ENCODE measurements around the gene CTCFL.

DNA sequence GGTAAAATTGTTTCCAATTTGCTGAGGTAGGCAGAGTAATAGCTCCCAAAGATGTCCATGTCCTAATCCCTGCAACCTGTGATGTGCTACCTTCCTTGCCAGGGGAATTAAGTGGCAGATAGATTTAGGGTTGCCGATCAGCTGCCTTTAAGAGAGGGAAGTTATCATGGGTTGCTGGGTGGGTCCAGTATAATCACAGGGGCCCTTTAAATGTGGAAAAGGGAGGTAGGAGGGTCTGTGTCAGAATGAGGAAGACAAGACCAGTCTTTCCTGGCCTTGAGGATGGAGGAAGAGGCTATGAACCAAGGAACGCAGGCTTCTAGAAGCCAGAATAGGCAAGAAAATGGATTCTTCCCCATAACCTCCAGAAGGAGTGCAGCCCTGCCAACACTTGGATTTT, 50.7 kb downstream of the CTCFL start:
- TF ChIP-seq, protein P1, sequence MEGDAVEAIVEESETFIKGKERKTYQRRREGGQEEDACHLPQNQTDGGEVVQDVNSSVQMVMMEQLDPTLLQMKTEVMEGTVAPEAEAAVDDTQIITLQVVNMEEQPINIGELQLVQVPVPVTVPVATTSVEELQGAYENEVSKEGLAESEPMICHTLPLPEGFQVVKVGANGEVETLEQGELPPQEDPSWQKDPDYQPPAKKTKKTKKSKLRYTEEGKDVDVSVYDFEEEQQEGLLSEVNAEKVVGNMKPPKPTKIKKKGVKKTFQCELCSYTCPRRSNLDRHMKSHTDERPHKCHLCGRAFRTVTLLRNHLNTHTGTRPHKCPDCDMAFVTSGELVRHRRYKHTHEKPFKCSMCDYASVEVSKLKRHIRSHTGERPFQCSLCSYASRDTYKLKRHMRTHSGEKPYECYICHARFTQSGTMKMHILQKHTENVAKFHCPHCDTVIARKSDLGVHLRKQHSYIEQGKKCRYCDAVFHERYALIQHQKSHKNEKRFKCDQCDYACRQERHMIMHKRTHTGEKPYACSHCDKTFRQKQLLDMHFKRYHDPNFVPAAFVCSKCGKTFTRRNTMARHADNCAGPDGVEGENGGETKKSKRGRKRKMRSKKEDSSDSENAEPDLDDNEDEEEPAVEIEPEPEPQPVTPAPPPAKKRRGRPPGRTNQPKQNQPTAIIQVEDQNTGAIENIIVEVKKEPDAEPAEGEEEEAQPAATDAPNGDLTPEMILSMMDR (IDR thresholded peaks at IDR 0.05), result no peak
- TF ChIP-seq POLR2A (IDR thresholded peaks at IDR 0.05), result no peak
